ENCODE data around the gene MVB12A. TPM values are rescaled to one million over a fixed set of nuclear protein-coding genes. Genes with fewer than 3 reads are reported as not detected.

The MVB12A gene
- total and polyA plus RNA-seq, 10 of the 15 experiments (the other 5 are each of a cell fraction or from before 2014, with no cell fraction given): 1.2 to 47.6 (median 26.3) TPM

DNA sequence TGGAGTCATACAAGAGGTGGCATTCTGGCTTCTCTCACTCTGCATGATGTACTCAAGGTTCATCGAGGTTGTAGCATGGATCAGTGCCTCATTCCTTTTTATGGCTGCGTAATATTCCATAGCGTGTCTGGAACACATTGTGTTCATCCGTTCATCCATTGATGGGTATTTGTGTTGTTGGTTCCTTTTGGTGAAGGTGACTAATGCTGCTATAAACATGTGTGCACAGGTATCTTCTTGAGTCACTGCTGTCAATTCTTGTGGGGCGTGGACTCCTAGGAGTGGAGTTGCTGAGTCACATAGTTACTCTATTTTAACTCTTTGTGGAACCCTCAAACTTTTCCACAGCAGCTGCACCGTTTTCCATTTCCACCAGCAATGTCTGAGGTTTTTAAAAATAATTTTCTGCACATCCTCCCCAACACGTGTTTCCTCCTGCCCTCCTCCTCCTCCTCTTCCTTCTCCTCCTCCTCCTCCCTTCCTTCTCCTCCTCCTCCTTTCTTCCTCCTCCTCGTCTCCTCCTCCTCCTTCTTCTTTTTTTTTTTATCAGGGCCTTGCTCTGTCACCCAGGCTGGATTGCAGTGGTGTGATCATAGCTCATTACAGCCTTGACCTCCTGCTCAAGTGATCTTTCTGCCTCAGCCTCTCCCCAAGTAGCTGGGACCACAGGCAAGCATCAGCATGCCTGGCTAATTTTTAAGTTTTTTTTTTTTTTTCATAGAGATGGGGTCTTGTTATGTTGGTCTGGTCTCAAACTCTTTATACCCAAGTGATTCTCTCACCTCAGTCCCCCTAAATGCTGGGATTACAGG lies 30.6 kb downstream of the MVB12A start (continued):
- no peak for TF ChIP-seq BMI1 (IDR thresholded peaks at IDR 0.05; ENCODE audit: borderline replicate concordance)
- TF ChIP-seq NBN (IDR thresholded peaks at IDR 0.05): no peak
- TF ChIP-seq RELA (IDR thresholded peaks at IDR 0.05; ENCODE audit: borderline replicate concordance, partially characterized antibody): no peak
- TF ChIP-seq SMAD5 (IDR thresholded peaks at IDR 0.05; ENCODE audit: low read depth): no peak
- no peak for TF ChIP-seq HDAC6 (IDR thresholded peaks at IDR 0.05; ENCODE audit: unreplicated experiment)
- TF ChIP-seq, protein P1, sequence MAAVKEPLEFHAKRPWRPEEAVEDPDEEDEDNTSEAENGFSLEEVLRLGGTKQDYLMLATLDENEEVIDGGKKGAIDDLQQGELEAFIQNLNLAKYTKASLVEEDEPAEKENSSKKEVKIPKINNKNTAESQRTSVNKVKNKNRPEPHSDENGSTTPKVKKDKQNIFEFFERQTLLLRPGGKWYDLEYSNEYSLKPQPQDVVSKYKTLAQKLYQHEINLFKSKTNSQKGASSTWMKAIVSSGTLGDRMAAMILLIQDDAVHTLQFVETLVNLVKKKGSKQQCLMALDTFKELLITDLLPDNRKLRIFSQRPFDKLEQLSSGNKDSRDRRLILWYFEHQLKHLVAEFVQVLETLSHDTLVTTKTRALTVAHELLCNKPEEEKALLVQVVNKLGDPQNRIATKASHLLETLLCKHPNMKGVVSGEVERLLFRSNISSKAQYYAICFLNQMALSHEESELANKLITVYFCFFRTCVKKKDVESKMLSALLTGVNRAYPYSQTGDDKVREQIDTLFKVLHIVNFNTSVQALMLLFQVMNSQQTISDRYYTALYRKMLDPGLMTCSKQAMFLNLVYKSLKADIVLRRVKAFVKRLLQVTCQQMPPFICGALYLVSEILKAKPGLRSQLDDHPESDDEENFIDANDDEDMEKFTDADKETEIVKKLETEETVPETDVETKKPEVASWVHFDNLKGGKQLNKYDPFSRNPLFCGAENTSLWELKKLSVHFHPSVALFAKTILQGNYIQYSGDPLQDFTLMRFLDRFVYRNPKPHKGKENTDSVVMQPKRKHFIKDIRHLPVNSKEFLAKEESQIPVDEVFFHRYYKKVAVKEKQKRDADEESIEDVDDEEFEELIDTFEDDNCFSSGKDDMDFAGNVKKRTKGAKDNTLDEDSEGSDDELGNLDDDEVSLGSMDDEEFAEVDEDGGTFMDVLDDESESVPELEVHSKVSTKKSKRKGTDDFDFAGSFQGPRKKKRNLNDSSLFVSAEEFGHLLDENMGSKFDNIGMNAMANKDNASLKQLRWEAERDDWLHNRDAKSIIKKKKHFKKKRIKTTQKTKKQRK (IDR thresholded peaks at IDR 0.05; ENCODE audit: low read depth, low read length): no peak
- TF ChIP-seq MEF2A (IDR thresholded peaks at IDR 0.05; ENCODE audit: insufficient read depth, low read depth, low read length): 0 out of 2 replicates have a peak, but pooled peaks have one; percentile 43
- TF ChIP-seq CREB1 (IDR thresholded peaks at IDR 0.05; ENCODE audit: low read depth): no peak
- no peak for TF ChIP-seq NR2F1 (conservative IDR thresholded peaks at IDR 0.05)
- TF ChIP-seq STAT1 (conservative IDR thresholded peaks at IDR 0.05): no peak
- no peak for TF ChIP-seq NFYA (IDR thresholded peaks at IDR 0.05; ENCODE audit: borderline replicate concordance, low read depth, low read length)
- TF ChIP-seq, protein P2, sequence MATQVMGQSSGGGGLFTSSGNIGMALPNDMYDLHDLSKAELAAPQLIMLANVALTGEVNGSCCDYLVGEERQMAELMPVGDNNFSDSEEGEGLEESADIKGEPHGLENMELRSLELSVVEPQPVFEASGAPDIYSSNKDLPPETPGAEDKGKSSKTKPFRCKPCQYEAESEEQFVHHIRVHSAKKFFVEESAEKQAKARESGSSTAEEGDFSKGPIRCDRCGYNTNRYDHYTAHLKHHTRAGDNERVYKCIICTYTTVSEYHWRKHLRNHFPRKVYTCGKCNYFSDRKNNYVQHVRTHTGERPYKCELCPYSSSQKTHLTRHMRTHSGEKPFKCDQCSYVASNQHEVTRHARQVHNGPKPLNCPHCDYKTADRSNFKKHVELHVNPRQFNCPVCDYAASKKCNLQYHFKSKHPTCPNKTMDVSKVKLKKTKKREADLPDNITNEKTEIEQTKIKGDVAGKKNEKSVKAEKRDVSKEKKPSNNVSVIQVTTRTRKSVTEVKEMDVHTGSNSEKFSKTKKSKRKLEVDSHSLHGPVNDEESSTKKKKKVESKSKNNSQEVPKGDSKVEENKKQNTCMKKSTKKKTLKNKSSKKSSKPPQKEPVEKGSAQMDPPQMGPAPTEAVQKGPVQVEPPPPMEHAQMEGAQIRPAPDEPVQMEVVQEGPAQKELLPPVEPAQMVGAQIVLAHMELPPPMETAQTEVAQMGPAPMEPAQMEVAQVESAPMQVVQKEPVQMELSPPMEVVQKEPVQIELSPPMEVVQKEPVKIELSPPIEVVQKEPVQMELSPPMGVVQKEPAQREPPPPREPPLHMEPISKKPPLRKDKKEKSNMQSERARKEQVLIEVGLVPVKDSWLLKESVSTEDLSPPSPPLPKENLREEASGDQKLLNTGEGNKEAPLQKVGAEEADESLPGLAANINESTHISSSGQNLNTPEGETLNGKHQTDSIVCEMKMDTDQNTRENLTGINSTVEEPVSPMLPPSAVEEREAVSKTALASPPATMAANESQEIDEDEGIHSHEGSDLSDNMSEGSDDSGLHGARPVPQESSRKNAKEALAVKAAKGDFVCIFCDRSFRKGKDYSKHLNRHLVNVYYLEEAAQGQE (IDR thresholded peaks at IDR 0.05; ENCODE audit: low read depth, low read length): no peak
- TF ChIP-seq JUNB (IDR thresholded peaks at IDR 0.05): peak; percentile 52; the same call in 1 of the 2 replicates
- TF ChIP-seq, protein P3, sequence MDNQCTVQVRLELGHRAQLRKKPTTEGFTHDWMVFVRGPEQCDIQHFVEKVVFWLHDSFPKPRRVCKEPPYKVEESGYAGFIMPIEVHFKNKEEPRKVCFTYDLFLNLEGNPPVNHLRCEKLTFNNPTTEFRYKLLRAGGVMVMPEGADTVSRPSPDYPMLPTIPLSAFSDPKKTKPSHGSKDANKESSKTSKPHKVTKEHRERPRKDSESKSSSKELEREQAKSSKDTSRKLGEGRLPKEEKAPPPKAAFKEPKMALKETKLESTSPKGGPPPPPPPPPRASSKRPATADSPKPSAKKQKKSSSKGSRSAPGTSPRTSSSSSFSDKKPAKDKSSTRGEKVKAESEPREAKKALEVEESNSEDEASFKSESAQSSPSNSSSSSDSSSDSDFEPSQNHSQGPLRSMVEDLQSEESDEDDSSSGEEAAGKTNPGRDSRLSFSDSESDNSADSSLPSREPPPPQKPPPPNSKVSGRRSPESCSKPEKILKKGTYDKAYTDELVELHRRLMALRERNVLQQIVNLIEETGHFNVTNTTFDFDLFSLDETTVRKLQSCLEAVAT (IDR thresholded peaks at IDR 0.05): no peak
- TF ChIP-seq SMC3 (IDR thresholded peaks at IDR 0.05; ENCODE audit: borderline replicate concordance, low read length): no peak
- TF ChIP-seq SUPT20H (IDR thresholded peaks at IDR 0.05; ENCODE audit: borderline replicate concordance, control insufficient read depth, low read depth, low read length): no peak
- TF ChIP-seq SP1 (IDR thresholded peaks at IDR 0.05; ENCODE audit: low read depth, low read length): no peak
